Endothelial cell of umbilical vein (primary cell): Measurements from ENCODE around the gene ESRRB. TPM values are rescaled to one million over a fixed set of nuclear protein-coding genes. Genes with fewer than 3 reads are reported as not detected.

Experiments
- BruUV-seq: library from RNA; stranded (reverse); fragments of 400-500 nt; replicated peaks from 2 replicates; lab custom pipeline; 2021; lab: Mats Ljungman, UMichigan
- CTCF ChIA-PET: fragments of 300-600, 350-600 bp; sonication (Branson Sonifier 250); formaldehyde crosslinking; loops from one replicate; lab custom pipeline; 2021; ENCODE audit warnings: antibody characterized with exemption, inconsistent platforms; lab: Charles Lee
- POLR2A ChIA-PET: fragments of 300-600, 350-600 bp; sonication (Branson Sonifier 250); formaldehyde crosslinking; loops from one replicate; lab custom pipeline; 2021; ENCODE audit warnings: antibody characterized with exemption, inconsistent platforms; lab: Charles Lee
- DNase-seq: peaks from one replicate; pipeline ENCODE4 v3.0.0-alpha.2; 2011; ENCODE audit warnings: low read depth, low spot score
- FAIRE-seq: peaks from 2 replicates; lab custom pipeline; 2011; peaks lifted over from hg19 to GRCh38; lab: Jason Lieb, UNC
- H2AFZ ChIP-seq: 2 replicates; pipeline ENCODE4 v1.6.0; 2012; ENCODE audit warnings: low read depth, low read length, control low read depth, inconsistent platforms
- H3K27ac ChIP-seq: 2 replicates; pipeline ENCODE4 v1.5.1; 2011; ENCODE audit warnings: low read depth, mild to moderate bottlenecking, control low read depth, low read length, moderate library complexity; ENCODE audit not compliant: insufficient read depth
- H3K27me3 ChIP-seq, 2 experiments: 2 replicates each; pipeline versions ENCODE4 v1.6.0 to v1.6.1; 2011; ENCODE audit warnings: low read length in 2 of 2, mixed read lengths in 1 of 2; ENCODE audit not compliant: control insufficient read depth in 2 of 2, insufficient read depth in 2 of 2
- H3K36me3 ChIP-seq, 2 experiments: 2 replicates in 1 of 2; 3 replicates in 1 of 2; pipeline ENCODE4 v1.5.1; 2011; ENCODE audit warnings: low read length in 2 of 2, mild to moderate bottlenecking in 1 of 2, moderate library complexity in 1 of 2; ENCODE audit not compliant: control insufficient read depth in 2 of 2, insufficient read depth in 2 of 2; ENCODE audit errors: extremely low read depth in 1 of 2
- H3K4me1 ChIP-seq: 3 replicates; pipeline ENCODE4 v1.5.1; 2011; ENCODE audit warnings: mild to moderate bottlenecking, low read length; ENCODE audit not compliant: control insufficient read depth, insufficient read depth; ENCODE audit errors: extremely low read depth
- H3K4me2 ChIP-seq: 2 replicates; pipeline ENCODE4 v1.6.1; 2011; ENCODE audit warnings: low read length, control low read depth, mixed read lengths; ENCODE audit not compliant: insufficient read depth
- H3K4me3 ChIP-seq, 3 experiments: fragments of 200-600 bp in 1 of 3; sonication (generic), shearing (Covaris generic) in 1 of 3; replicated peaks in 1 of 3; 2 replicates each; pipeline ENCODE4 v1.5.1; 2011 to 2016; ENCODE audit warnings: control low read depth in 3 of 3, low read length in 3 of 3, mild to moderate bottlenecking in 2 of 3, inconsistent platforms in 1 of 3, low read depth in 1 of 3, moderate library complexity in 1 of 3; ENCODE audit not compliant: insufficient read depth in 1 of 3
- H3K79me2 ChIP-seq: 2 replicates; pipeline ENCODE4 v1.6.0; 2012; ENCODE audit warnings: low read length, inconsistent platforms; ENCODE audit not compliant: control insufficient read depth, insufficient read depth
- H3K9ac ChIP-seq: replicated peaks from 2 replicates; pipeline ENCODE3; 2011; ENCODE audit warnings: low read length, control low read depth; ENCODE audit not compliant: insufficient read depth; ENCODE audit errors: extremely low read depth
- H3K9me1 ChIP-seq: replicated peaks from 3 replicates; pipeline ENCODE4 v1.6.0; 2011; ENCODE audit warnings: mild to moderate bottlenecking, low read length; ENCODE audit not compliant: control insufficient read depth, insufficient read depth; ENCODE audit errors: extremely low read depth
- H3K9me3 ChIP-seq: replicated peaks from 2 replicates; pipeline ENCODE4 v1.5.1; 2012; ENCODE audit warnings: low read length, inconsistent platforms; ENCODE audit not compliant: control insufficient read depth, insufficient read depth
- H4K20me1 ChIP-seq: replicated peaks from 2 replicates; pipeline ENCODE3; 2011; ENCODE audit warnings: mild to moderate bottlenecking, low read length; ENCODE audit not compliant: control insufficient read depth, insufficient read depth; ENCODE audit errors: extremely low read depth
- CTCF ChIP-seq, 2 donors: IDR thresholded peaks; 1 replicate in 1 of 2; 2 replicates in 1 of 2; pipeline ENCODE4 v1.5.1; 2011; ENCODE audit warnings: low read length in 2 of 2, mild to moderate bottlenecking in 2 of 2, moderate library complexity in 2 of 2, control low read depth in 1 of 2, inconsistent platforms in 1 of 2, low read depth in 1 of 2; ENCODE audit not compliant: insufficient read depth in 1 of 2; ENCODE audit errors: extremely low read depth in 1 of 2
- EZH2 ChIP-seq: IDR thresholded peaks from 2 replicates; pipeline ENCODE4 v1.6.1; 2012; ENCODE audit warnings: borderline replicate concordance, low read depth, mild to moderate bottlenecking, moderate library complexity, low read length, inconsistent platforms; ENCODE audit not compliant: severe bottlenecking
- FOS ChIP-seq: IDR thresholded peaks from 2 replicates; pipeline ENCODE4 v1.6.1; 2011; ENCODE audit warnings: mild to moderate bottlenecking, low read length, moderate library complexity, borderline replicate concordance; ENCODE audit not compliant: insufficient read depth
- GATA2 ChIP-seq: IDR thresholded peaks from 2 replicates; pipeline ENCODE4 v1.7.0; 2011; ENCODE audit warnings: low read depth, mild to moderate bottlenecking, moderate library complexity, mixed read lengths, low read length; ENCODE audit not compliant: insufficient read length, insufficient read depth
- JUN ChIP-seq: IDR thresholded peaks from 2 replicates; pipeline ENCODE4 v1.6.1; 2011; ENCODE audit warnings: borderline replicate concordance, low read depth; ENCODE audit not compliant: insufficient read length, insufficient read depth
- MAX ChIP-seq: IDR thresholded peaks from 2 replicates; pipeline ENCODE4 v1.6.1; 2011; ENCODE audit not compliant: insufficient read depth, insufficient read length
- MYC ChIP-seq: IDR thresholded peaks from one replicate; pipeline ENCODE4 v1.6.1; 2011; ENCODE audit warnings: mild to moderate bottlenecking, low read depth, low read length
- POLR2A ChIP-seq: IDR thresholded peaks from 2 replicates; pipeline ENCODE4 v1.6.1; 2012; ENCODE audit warnings: low read depth, mild to moderate bottlenecking, control low read depth, low read length
- POLR2AphosphoS5 ChIP-seq: IDR thresholded peaks from 2 replicates; pipeline ENCODE4 v1.6.1; 2012; ENCODE audit warnings: low read depth, mild to moderate bottlenecking, control low read depth, low read length, moderate library complexity; ENCODE audit not compliant: insufficient read depth
- dilution Hi-C: fragments of 300-500 bp; cut with MboI; formaldehyde crosslinking; loops from one replicate; pipeline ENCODE4 v1.15.0; 2019; ENCODE audit warnings: low sequenced_read_pairs; ENCODE audit not compliant: extremely low pct_ligation_motif_present
- intact Hi-C: fragments of 100-400 bp; cut with micrococcal nuclease; formaldehyde crosslinking; loops from one replicate; pipeline ENCODE4 v1.10.0; 2022
- polyA plus RNA-seq, 4 experiments: library from polyadenylated mRNA; depleted of rRNA in 3 of 4; stranded (reverse) in 3 of 4; unstranded in 1 of 4; fragments of >200 nt; gene quantifications; 2 replicates each; pipeline versions ENCODE4 v1.2.1 to v1.2.3, GENCODE V29; 2011 to 2012; ENCODE audit warnings: missing spikeins in 1 of 4
- total RNA-seq: library from RNA; stranded (reverse); gene quantifications from 2 replicates; pipeline ENCODE4 v1.2.3, GENCODE V29; 2021

Gene ESRRB
- total and polyA plus RNA-seq, 2 donors (not counting 3 experiments of a cell fraction or from before 2014, with no cell fraction given) = not detected

GRCh38 chr14:76420827-76421226, 44.9 kb downstream of the ESRRB start:
- Histone ChIP-seq H4K20me1 (no peaks in the 10 kb centered on the region), H3K9ac (no peak overlapping the region), H3K79me2 (no peaks in the 10 kb centered on the region), H3K9me3 (no peaks in the 10 kb centered on the region), H3K4me2 (no peak overlapping the region), H3K27me3 (no peaks in the 10 kb centered on the region), H3K4me3 (no peak overlapping the region), H2AFZ (no peak overlapping the region), H3K9me1 (no peaks in the 10 kb centered on the region), H3K27ac (no peak overlapping the region), H3K36me3 (no peaks in the 10 kb centered on the region), H3K4me1 (no peaks in the 10 kb centered on the region)
- no peak for FAIRE-seq
- no peak for DNase-seq
- no peak for TF ChIP-seq POLR2AphosphoS5
- no peak for TF ChIP-seq POLR2A
- no peak for TF ChIP-seq MAX
- TF ChIP-seq FOS = no peak
- no peak for TF ChIP-seq JUN
- TF ChIP-seq MYC = no peak
- TF ChIP-seq EZH2 = no peak
- TF ChIP-seq CTCF (IDR thresholded peaks at IDR 0.05; ENCODE audit: extremely low read depth in 1 of 2, insufficient read depth in 1 of 2, low read depth in 1 of 2, low read length in 2 of 2) = no peak
- TF ChIP-seq GATA2 = no peak
- CTCF ChIA-PET = no interaction called here
- intact Hi-C loops = no loop called here
- BruUV-seq = no TSS peak
- dilution Hi-C loops = no loop called here
- POLR2A ChIA-PET = interaction anchor here (0.6 kb wide), 1 partner anchor 11 kb away, joined by 4 read pairs; no protein-coding TSS in a partner anchor
